GM12864 (cell line): ENCODE results near the gene ORMDL2.

ENCODE experiments used
- DNase-seq: peaks from one replicate; pipeline ENCODE4 v3.0.0-alpha.2; 2011; ENCODE audit warnings: low read depth
- H3K4me3 ChIP-seq: 2 replicates; pipeline ENCODE4 v1.5.1; 2011; ENCODE audit warnings: mild to moderate bottlenecking, low read depth, low read length, control low read depth
- TF ChIP-seq, protein P1 (sequence below): IDR thresholded peaks from 2 replicates; pipeline ENCODE4 v1.5.1; 2011; ENCODE audit warnings: low read depth, mild to moderate bottlenecking, moderate library complexity, low read length, control low read depth, inconsistent platforms; ENCODE audit errors: missing control alignments

ORMDL2 gene

DNA sequence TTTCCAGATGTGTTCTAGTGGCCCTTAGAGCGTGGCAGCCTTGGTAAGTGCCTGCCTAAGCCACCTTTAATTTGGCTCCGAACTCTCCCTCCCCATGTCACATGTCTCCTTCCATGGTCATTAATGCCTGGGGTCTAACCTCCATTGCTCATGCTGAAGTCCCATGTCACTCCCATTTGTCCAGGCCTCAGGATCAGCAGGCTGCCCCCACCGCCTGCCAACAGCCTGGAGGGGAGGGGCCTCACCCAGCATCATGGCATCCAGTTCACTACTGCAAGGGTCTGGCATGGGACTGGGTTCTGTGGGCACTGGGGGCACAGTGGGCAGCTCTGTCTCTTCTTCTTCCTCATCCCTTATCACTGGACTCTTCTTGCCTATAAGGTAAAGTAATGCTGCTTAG, 20.5 kb downstream of the ORMDL2 start:
- H3K4me3 ChIP-seq: no peak overlapping the region
- TF ChIP-seq, protein P1, sequence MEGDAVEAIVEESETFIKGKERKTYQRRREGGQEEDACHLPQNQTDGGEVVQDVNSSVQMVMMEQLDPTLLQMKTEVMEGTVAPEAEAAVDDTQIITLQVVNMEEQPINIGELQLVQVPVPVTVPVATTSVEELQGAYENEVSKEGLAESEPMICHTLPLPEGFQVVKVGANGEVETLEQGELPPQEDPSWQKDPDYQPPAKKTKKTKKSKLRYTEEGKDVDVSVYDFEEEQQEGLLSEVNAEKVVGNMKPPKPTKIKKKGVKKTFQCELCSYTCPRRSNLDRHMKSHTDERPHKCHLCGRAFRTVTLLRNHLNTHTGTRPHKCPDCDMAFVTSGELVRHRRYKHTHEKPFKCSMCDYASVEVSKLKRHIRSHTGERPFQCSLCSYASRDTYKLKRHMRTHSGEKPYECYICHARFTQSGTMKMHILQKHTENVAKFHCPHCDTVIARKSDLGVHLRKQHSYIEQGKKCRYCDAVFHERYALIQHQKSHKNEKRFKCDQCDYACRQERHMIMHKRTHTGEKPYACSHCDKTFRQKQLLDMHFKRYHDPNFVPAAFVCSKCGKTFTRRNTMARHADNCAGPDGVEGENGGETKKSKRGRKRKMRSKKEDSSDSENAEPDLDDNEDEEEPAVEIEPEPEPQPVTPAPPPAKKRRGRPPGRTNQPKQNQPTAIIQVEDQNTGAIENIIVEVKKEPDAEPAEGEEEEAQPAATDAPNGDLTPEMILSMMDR: no peak
- no peak for DNase-seq

DNA sequence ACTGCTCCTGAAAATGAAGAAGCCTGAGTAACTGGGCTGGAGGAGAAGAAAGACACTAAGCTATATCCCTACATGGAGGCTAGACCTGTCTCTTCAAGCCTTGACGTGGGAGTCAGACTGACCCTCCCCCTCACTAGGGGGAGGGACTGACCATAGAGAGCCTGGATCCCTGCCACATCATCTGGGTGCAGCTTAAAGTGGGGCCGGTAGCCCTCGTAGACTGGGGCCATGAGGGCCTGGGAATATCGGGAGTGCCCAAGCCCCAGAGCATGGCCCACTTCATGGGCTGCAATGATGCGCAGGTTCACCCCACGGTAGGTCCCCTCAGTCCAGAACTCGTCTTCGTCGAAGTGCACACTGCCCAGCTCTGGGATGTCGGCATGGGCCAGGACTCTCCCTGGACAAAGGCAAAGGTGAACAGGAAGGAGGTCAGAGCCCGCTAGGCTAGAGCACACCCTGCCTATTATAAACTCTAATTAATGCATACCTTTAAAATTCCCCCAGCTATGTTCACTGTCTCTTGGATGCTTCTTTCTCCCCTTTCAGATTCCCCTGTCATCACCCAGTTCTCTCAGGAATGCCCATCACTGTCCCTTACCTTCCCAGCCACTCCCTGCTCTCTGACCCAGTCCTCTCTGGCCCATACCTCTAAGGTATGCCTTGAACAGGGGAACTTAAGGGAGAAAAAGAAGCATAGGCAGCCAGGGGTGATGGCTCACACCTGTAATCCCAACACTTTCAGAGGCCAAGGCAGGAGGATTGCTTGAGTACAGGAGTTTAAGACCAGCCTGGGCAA, 21.7 kb downstream of the ORMDL2 start:
- TF ChIP-seq, protein P1: no peak
- H3K4me3 ChIP-seq: no peak overlapping the region
- no peak for DNase-seq

DNA sequence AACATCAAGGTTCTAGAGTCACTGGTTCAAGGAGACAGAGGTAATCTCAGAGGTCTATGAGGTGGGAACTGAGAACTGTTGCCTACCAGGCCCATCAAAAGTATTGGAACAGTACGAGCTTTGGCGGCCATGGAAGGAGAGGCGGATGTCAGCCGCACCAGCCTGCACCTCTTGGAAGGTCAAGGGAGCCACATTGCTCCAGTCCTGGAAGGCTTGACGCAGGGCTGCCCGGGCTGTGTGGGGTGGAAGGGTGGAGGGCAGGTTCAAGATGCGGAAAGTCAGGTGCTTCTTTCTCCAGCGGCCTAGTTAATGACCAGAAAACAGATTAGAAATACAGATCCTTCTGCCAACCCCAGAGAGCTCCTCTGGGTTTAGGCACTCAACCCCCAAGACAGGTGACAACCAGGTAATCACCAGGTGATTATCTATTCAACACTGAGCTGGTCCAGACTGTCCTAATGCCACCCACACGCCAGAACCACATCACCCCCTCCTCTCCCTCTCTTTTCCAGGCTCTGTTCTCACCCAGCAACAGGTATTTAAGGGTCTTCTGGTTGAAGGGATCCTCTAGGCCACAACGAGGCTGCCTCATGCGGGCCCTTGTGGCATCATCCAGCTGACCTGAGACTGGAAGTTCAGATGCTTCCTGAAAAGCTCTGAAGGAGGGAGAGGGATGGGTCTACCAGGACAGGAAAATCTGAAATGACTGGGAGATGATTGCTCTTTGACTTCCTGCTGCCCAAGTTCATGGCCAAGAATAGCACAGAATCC, 22.9 kb downstream of the ORMDL2 start:
- DNase-seq: no peak
- no peak overlapping the region for H3K4me3 ChIP-seq
- TF ChIP-seq, protein P1: no peak

DNA sequence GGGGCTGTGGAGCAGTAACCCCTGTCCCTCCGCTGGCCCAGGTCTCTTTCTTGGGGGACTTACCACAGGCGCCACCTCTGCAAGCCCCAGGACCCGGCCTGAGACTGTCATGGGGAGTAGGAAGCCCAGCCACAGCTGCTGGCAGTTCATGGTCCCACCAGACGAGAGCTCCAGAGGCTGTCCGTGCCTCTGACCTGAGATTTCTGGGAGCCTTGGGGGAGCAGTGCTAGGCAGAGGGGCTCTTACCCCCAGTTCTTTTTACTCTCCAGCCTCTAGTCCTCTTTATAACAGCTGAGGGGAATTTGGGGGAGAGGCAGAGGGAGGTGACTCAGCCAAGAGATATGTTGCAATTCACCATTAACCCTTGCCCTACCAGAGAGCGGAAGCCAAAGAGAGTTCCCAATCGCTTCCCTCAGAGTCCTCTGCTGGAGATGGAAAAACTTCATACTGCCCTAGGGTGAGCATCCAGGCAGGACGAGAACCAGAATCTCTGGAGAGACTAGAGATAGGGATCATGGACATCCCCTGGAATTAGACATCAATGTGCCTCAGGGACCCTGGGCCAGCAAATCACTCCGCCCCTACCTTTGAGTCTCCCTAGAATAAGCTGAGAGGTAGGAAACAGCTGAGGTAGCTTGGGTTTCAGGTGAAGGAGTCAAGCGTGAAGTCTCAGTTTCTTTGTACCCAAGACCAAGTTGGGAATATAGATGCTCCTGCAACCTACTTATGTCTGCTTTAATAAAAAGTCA, 25.0 kb downstream of the ORMDL2 start, which contains the start of gene MMP19:
TSS of gene MMP19 (minus strand) at position 256 of the 749 bp plus-strand sequence. CDS start at position 150, 106 bp downstream.
- TF ChIP-seq, protein P1: no peak
- H3K4me3 ChIP-seq: no peak within 1 kb of the TSS
- DNase-seq: no peak

DNA sequence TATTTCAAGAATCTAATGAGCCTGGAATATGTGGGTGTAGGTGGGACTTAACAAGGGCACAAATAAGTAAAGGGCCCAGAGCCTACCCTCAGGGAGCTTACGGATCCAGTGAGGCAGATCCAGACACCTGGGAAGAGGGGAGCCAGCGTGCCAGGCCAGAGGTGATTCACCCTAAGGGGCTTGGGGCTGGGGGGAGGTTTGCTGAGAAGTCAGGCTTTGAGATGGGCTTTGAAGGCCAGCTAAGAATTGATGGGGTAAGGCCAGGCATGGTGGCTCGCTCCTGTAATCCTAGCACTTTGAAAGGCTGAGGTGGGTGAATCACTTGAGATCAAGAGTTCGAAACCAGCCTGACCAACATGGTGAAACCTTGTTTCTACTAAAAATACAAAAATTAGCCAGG, 25.6 kb downstream of the ORMDL2 start:
- DNase-seq: no peak
- H3K4me3 ChIP-seq: no peak overlapping the region
- TF ChIP-seq, protein P1: no peak

DNA sequence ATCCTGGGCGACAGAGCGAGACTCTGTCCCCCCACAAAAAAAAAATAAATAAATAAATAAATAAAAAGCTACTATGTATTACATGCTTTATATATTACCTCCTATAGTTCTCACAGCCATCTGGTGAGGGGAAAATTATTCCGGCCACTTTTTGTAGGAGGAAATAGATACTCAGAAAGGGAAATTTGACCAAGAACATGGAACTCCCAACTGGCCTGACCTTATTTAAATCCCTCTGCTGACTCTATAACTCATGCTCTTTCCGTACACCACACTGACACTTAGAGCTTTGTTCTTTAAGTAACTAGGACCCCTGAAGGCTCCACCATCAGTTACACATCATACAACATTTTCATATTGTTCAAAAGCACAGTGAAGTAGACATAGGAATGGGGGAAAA, 27.1 kb downstream of the ORMDL2 start:
- TF ChIP-seq, protein P1: no peak
- DNase-seq: no peak
- H3K4me3 ChIP-seq: no peak overlapping the region
